HG02981 (cell line): ENCODE measurements around the gene CADM1.

Source experiments
- ATAC-seq: cut with Tn5 transposase; IDR thresholded peaks from one replicate; pipeline ENCODE4 v1.9.1; 2021; ENCODE audit warnings: mild to moderate bottlenecking, moderate library complexity; ENCODE audit not compliant: unreplicated experiment

Gene CADM1

GRCh38 chr11:115191761-115192160, 312.5 kb downstream of the CADM1 start:
- no peak for ATAC-seq

- ATAC-seq, result no peak
Measured at GRCh38 chr11:115190196-115190595, 314.0 kb downstream of the CADM1 start.

GRCh38 chr11:115188898-115189278, 315.3 kb downstream of the CADM1 start:
- ATAC-seq, result no peak

GRCh38 chr11:115188188-115188897, 315.9 kb downstream of the CADM1 start:
- no peak for ATAC-seq

- no peak for ATAC-seq
Measured at GRCh38 chr11:115185931-115186330, 318.3 kb downstream of the CADM1 start.

- no peak for ATAC-seq
Measured at GRCh38 chr11:115185507-115185906, 318.7 kb downstream of the CADM1 start.

GRCh38 chr11:115184901-115185300, 319.3 kb downstream of the CADM1 start:
- ATAC-seq, result no peak

GRCh38 chr11:115183830-115184229, 320.4 kb downstream of the CADM1 start:
- ATAC-seq, result no peak

- no peak for ATAC-seq
Measured at GRCh38 chr11:115183136-115183535, 321.1 kb downstream of the CADM1 start.

- ATAC-seq, result no peak
Measured at GRCh38 chr11:115182282-115182955, 321.8 kb downstream of the CADM1 start.

GRCh38 chr11:115181538-115181937, 322.7 kb downstream of the CADM1 start:
- no peak for ATAC-seq

- ATAC-seq, result no peak
Measured at GRCh38 chr11:115180272-115180671, 323.9 kb downstream of the CADM1 start.

- no peak for ATAC-seq
Measured at GRCh38 chr11:115179636-115180035, 324.6 kb downstream of the CADM1 start.

GRCh38 chr11:115178705-115179104, 325.5 kb downstream of the CADM1 start:
- no peak for ATAC-seq

- no peak for ATAC-seq
Measured at GRCh38 chr11:115173136-115173535, 331.1 kb downstream of the CADM1 start.

GRCh38 chr11:115170133-115170815, 333.9 kb downstream of the CADM1 start:
- no peak for ATAC-seq

- no peak for ATAC-seq
Measured at GRCh38 chr11:115169251-115169650, 335.0 kb downstream of the CADM1 start.

- no peak for ATAC-seq
Measured at GRCh38 chr11:115168686-115169085, 335.5 kb downstream of the CADM1 start.

- no peak for ATAC-seq
Measured at GRCh38 chr11:115168229-115168671, 336.0 kb downstream of the CADM1 start.

GRCh38 chr11:115167456-115167855, 336.8 kb downstream of the CADM1 start:
- no peak for ATAC-seq

- no peak for ATAC-seq
Measured at GRCh38 chr11:115166820-115167219, 337.4 kb downstream of the CADM1 start.

GRCh38 chr11:115164774-115165173, 339.4 kb downstream of the CADM1 start:
- ATAC-seq, result no peak
